HepG2 (cell line): Measurements from ENCODE around the gene NDUFAF5. TPM values are rescaled to one million over a fixed set of nuclear protein-coding genes. Genes with fewer than 3 reads are reported as not detected.
A peak's percentile ranks its signal among the peaks of the same experiment; 100 is the strongest.

Experiments
- ATAC-seq: fragments of 200-7000 bp; cut with Tn5 transposase; 3 replicates; pipeline ENCODE4 v1.9.1; 2020; ENCODE audit warnings: mild to moderate bottlenecking, moderate library complexity
- BruUV-seq: library from RNA; stranded (reverse); fragments of 400-500 nt; replicated peaks from 2 replicates; lab custom pipeline; 2021; lab: Mats Ljungman, UMichigan
- CTCF ChIA-PET: fragments of 300-600 bp; formaldehyde crosslinking; extraction: SDS; loops from one replicate; lab custom pipeline; 2021; ENCODE audit warnings: low total read pairs, inconsistent platforms, low intra/inter-chr PET ratio; lab: Yijun Ruan, JAX
- POLR2A ChIA-PET: fragments of 350-600 bp; sonication (Branson Sonifier 250); formaldehyde crosslinking; loops from one replicate; lab custom pipeline; 2020; ENCODE audit warnings: antibody characterized with exemption, inconsistent platforms; lab: Yijun Ruan, JAX
- DNase-seq: peaks from one replicate; pipeline ENCODE4 v3.0.0-alpha.2; 2015; ENCODE audit warnings: low spot score
- FAIRE-seq: peaks from 3 replicates; lab custom pipeline; 2011; peaks lifted over from hg19 to GRCh38; lab: Jason Lieb, UNC
- H2AFZ ChIP-seq: one replicate; pipeline ENCODE4 v1.6.1; 2011; ENCODE audit warnings: low read length, inconsistent platforms
- H3K27ac ChIP-seq: fragments of 300-600 bp; 3 replicates; pipeline ENCODE4 v1.8.0; 2011; ENCODE audit warnings: mixed run types, mild to moderate bottlenecking, mixed read lengths, low read length, inconsistent platforms; ENCODE audit not compliant: insufficient read depth; ENCODE audit errors: extremely low read length
- H3K27me3 ChIP-seq, 2 experiments: fragments of 200-600 bp in 1 of 2; 2 replicates in 1 of 2; 3 replicates in 1 of 2; pipeline versions ENCODE4 v1.6.0 to v1.8.0; 2011; ENCODE audit warnings: low read length in 2 of 2, mild to moderate bottlenecking in 2 of 2, moderate library complexity in 2 of 2, inconsistent platforms in 1 of 2; ENCODE audit not compliant: insufficient read depth in 2 of 2, control insufficient read depth in 1 of 2
- H3K36me3 ChIP-seq, 2 experiments: fragments of 200-600 bp in 1 of 2; replicated peaks in 1 of 2; 2 replicates in 1 of 2; 3 replicates in 1 of 2; pipeline versions ENCODE4 v1.5.1 to v1.8.0; 2011; ENCODE audit warnings: low read length in 2 of 2, inconsistent platforms in 1 of 2; ENCODE audit not compliant: insufficient read depth in 2 of 2, control insufficient read depth in 1 of 2
- H3K4me1 ChIP-seq: 2 replicates; pipeline ENCODE4 v1.5.1; 2012; ENCODE audit warnings: low read length, inconsistent platforms; ENCODE audit not compliant: insufficient read depth
- H3K4me2 ChIP-seq: 2 replicates; pipeline ENCODE4 v1.6.0; 2011; ENCODE audit warnings: low read depth, low read length, inconsistent platforms
- H3K4me3 ChIP-seq, 3 experiments: fragments of 200-600 bp in 1 of 3; sonication (generic), shearing (Covaris generic) in 1 of 3; replicated peaks in 1 of 3; 2 replicates each; pipeline ENCODE4 v1.5.1; 2011 to 2016; ENCODE audit warnings: low read length in 3 of 3, inconsistent platforms in 2 of 3, low read depth in 2 of 3, mild to moderate bottlenecking in 2 of 3, control low read depth in 1 of 3, mixed read lengths in 1 of 3; ENCODE audit not compliant: insufficient read depth in 1 of 3
- H3K79me2 ChIP-seq: one replicate; pipeline ENCODE4 v1.6.1; 2011; ENCODE audit warnings: low read length, inconsistent platforms; ENCODE audit not compliant: insufficient read depth
- H3K9ac ChIP-seq: 2 replicates; pipeline ENCODE4 v1.6.0; 2011; ENCODE audit warnings: mild to moderate bottlenecking, low read depth, low read length, inconsistent platforms; ENCODE audit not compliant: insufficient read depth
- H3K9me3 ChIP-seq: 2 replicates; pipeline ENCODE4 v1.5.1; 2012; ENCODE audit warnings: mild to moderate bottlenecking, low read length
- H4K20me1 ChIP-seq: 2 replicates; pipeline ENCODE4 v1.6.0; 2011; ENCODE audit warnings: inconsistent platforms, mild to moderate bottlenecking, low read length, moderate library complexity; ENCODE audit not compliant: insufficient read depth
- ATF3 ChIP-seq: sonication (generic); formaldehyde crosslinking; IDR thresholded peaks from 2 replicates; pipeline ENCODE4 v1.4.0; 2020; ENCODE audit warnings: missing genetic modification reagents
- HHEX ChIP-seq: IDR thresholded peaks from 2 replicates; pipeline ENCODE4 v1.6.1; 2016; ENCODE audit warnings: control low read depth
- SNAPC5 ChIP-seq: sonication (generic); formaldehyde crosslinking; IDR thresholded peaks from 2 replicates; pipeline ENCODE4 v1.8.1; 2023; ENCODE audit warnings: mild to moderate bottlenecking, missing genetic modification reagents, borderline replicate concordance
- STAT5B ChIP-seq: sonication (generic); formaldehyde crosslinking; IDR thresholded peaks from 2 replicates; pipeline ENCODE4 v1.4.0; 2020; ENCODE audit warnings: missing genetic modification reagents
- ZNF703 ChIP-seq: sonication (generic); formaldehyde crosslinking; IDR thresholded peaks from 2 replicates; pipeline ENCODE4 v1.5.1; 2020; ENCODE audit warnings: missing genetic modification reagents, mild to moderate bottlenecking, moderate library complexity, borderline replicate concordance
- whole genome bisulfite sequencing: methylation state at CpG from one replicate; pipeline ENCODE4 v1.1.6; 2017; ENCODE audit warnings: low lambda C conversion rate; 5-methylcytosine and 5-hydroxymethylcytosine counted together
- in situ Hi-C: cut with HindIII; loops from 2 replicates; pipeline ENCODE4 v1.10.0; 2017; ENCODE audit warnings: low pct_unique_long_range_greater_than_20kb; ENCODE audit not compliant: extremely low pct_ligation_motif_present
- intact Hi-C: fragments of 100-400 bp; cut with micrococcal nuclease; formaldehyde crosslinking; loops from one replicate; pipeline ENCODE4 v1.10.0; 2022; ENCODE audit not compliant: unreplicated experiment
- polyA plus RNA-seq, 8 experiments: library from polyadenylated mRNA; depleted of rRNA in 3 of 8; stranded (reverse) in 7 of 8; unstranded in 1 of 8; fragments of >200 nt; fragmentation: Illumina TruSeq in 4 of 8; extraction: Trizol in 4 of 8; gene quantifications; 2 replicates each; pipeline versions ENCODE4 v1.2.1 to v1.2.3, GENCODE V29; 2011 to 2016; ENCODE audit warnings: low read depth in 4 of 8, missing spikeins in 1 of 8, mixed read lengths in 1 of 8; ENCODE audit not compliant: insufficient read depth in 1 of 8
- total RNA-seq, 5 experiments: library from RNA; depleted of rRNA; stranded (reverse); fragments of >200 nt; fragmentation: Illumina TruSeq; extraction: Trizol; gene quantifications; 2 replicates each; pipeline ENCODE4 v1.2.3, GENCODE V29; 2016; ENCODE audit warnings: low read depth in 1 of 5
- TF ChIP-seq, protein P1 (sequence below): sonication (generic); formaldehyde crosslinking; IDR thresholded peaks from 2 replicates; pipeline ENCODE4 v1.4.0; 2020; ENCODE audit warnings: missing genetic modification reagents, mild to moderate bottlenecking, borderline replicate concordance

NDUFAF5 gene
- total and polyA plus RNA-seq, 2 of the 13 experiments (the other 11 are each of a cell fraction or from before 2014, with no cell fraction given), result 23.1 to 66.7 TPM

DNA sequence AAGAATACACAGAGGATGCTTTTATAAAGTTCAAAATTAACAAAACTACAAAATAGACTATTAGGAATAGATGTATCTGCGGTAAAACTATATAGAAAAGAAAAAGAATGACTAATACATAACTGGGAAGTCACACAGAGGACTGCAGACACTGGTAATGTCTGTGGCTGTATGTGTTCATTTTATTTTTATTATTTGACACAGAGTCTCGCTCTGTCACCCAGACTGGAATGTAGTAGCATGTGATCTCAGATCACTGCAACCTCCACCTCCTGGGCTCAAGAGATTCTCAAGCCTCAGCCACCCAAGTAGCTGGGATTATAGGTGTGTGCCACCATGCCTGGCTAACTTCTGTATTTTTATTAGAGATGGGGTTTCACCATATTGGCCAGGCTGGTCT lies 39.0 kb upstream of the NDUFAF5 start (continued):
- TF ChIP-seq, protein P1, sequence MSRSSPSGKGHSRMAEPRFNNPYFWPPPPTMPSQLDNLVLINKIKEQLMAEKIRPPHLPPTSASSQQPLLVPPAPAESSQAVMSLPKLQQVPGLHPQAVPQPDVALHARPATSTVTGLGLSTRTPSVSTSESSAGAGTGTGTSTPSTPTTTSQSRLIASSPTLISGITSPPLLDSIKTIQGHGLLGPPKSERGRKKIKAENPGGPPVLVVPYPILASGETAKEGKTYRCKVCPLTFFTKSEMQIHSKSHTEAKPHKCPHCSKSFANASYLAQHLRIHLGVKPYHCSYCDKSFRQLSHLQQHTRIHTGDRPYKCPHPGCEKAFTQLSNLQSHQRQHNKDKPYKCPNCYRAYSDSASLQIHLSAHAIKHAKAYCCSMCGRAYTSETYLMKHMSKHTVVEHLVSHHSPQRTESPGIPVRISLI (CRISPR knock-in tag), result no peak
- no peak for TF ChIP-seq STAT5B
- no peak for TF ChIP-seq SNAPC5 (CRISPR knock-in tag)

DNA sequence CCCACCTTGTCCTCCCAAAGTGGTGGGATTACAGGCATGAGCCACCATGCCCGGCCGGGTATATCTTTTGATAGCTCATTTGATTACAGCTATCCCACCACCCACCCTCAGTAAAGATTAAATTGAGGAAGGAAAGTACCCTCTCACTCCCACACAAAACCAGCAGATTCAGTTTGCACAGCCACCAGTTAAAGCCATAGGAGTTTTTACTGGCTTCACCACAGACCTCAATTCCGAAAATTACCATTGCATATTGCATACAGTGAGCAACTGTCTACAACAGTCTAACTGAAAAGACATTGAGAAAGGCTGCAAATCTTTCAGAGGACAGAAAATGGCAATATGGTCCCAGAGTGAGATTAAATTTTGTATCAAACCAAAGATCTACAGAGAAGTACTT lies 35.0 kb upstream of the NDUFAF5 start:
- Histone ChIP-seq H3K27ac (no peak overlapping the region), H3K9me3 (no peaks in the 10 kb centered on the region), H3K9ac (no peak overlapping the region), H3K79me2 (no peaks in the 10 kb centered on the region), H3K36me3 (peaks cover 14 to 43% of the 10 kb centered on the region in 2 experiments), H2AFZ (no peak overlapping the region), H3K4me2 (no peak overlapping the region), H3K27me3 (no peaks in the 10 kb centered on the region), H3K4me3 (no peak overlapping the region), H3K4me1 (no peaks in the 10 kb centered on the region), H4K20me1 (no peaks in the 10 kb centered on the region)
- ATAC-seq (no peak), DNase-seq (no peak), FAIRE-seq (no peak)
- intact Hi-C loops (no loop called here), in situ Hi-C loops (no loop called here)
- WGBS, result 95% methylated on average over 3 of the region's 3 CpGs
- BruUV-seq, result no TSS peak
- ChIA-PET POLR2A (no interaction called here), CTCF (no interaction called here)
- TF ChIP-seq ZNF703 (CRISPR knock-in tag), result 0 out of 2 replicates have a peak, but pooled peaks have one; percentile 38
- no peak for TF ChIP-seq ATF3
- no peak for TF ChIP-seq HHEX
